HepG2 (cell line): Measurements from ENCODE around the gene BICRAL.
A peak's percentile ranks its signal among the peaks of the same experiment; 100 is the strongest.

ENCODE experiments used
- CTCF ChIP-seq: sonication (generic); formaldehyde crosslinking; IDR thresholded peaks from 2 replicates; pipeline ENCODE4 v1.5.0; 2020; ENCODE audit warnings: mild to moderate bottlenecking, missing genetic modification reagents, moderate library complexity
- FOXA1 ChIP-seq, 2 experiments: fragments of 450-650 bp in 1 of 2; sonication (generic) in 1 of 2; formaldehyde crosslinking in 1 of 2; IDR thresholded peaks; 2 replicates each; pipeline versions ENCODE4 v1.4.0 to v1.6.1; 2016 to 2020; ENCODE audit warnings: missing genetic modification reagents in 1 of 2
- MED1 ChIP-seq: sonication (generic); formaldehyde crosslinking; IDR thresholded peaks from 2 replicates; pipeline ENCODE4 v1.4.0; 2020; ENCODE audit warnings: missing genetic modification reagents
- NFIC ChIP-seq: IDR thresholded peaks from 2 replicates; pipeline ENCODE4 v1.6.1; 2012; ENCODE audit warnings: mild to moderate bottlenecking, low read length, inconsistent platforms
- PAF1 ChIP-seq: IDR thresholded peaks from 2 replicates; pipeline ENCODE4 v1.6.1; 2016; ENCODE audit warnings: missing genetic modification reagents, missing compliant biosample characterization
- RNF219 ChIP-seq: sonication (generic); formaldehyde crosslinking; IDR thresholded peaks from 2 replicates; pipeline ENCODE4 v1.5.0; 2020; ENCODE audit warnings: mild to moderate bottlenecking, missing genetic modification reagents
- SRSF9 ChIP-seq: fragments of 200-400 bp; formaldehyde crosslinking; IDR thresholded peaks from 2 replicates; pipeline ENCODE4 v1.6.1; 2018; ENCODE audit warnings: borderline replicate concordance, mild to moderate bottlenecking, low read depth, low read length; ENCODE audit not compliant: insufficient read depth, poor library complexity, severe bottlenecking
- USF2 ChIP-seq, 2 experiments: sonication (generic) in 1 of 2; formaldehyde crosslinking in 1 of 2; IDR thresholded peaks; 2 replicates each; pipeline versions ENCODE4 v1.5.1 to v1.6.1; 2011 to 2020; ENCODE audit warnings: borderline replicate concordance in 1 of 2, low read depth in 1 of 2, low read length in 1 of 2, mild to moderate bottlenecking in 1 of 2, missing genetic modification reagents in 1 of 2, moderate library complexity in 1 of 2
- ZNF234 ChIP-seq: sonication (generic); formaldehyde crosslinking; conservative IDR thresholded peaks from 2 replicates; pipeline ENCODE4 v1.5.1; 2020; ENCODE audit warnings: mild to moderate bottlenecking, missing genetic modification reagents
- ZNF317 ChIP-seq: sonication (generic); formaldehyde crosslinking; IDR thresholded peaks from 2 replicates; pipeline ENCODE4 v1.5.0; 2020; ENCODE audit warnings: mild to moderate bottlenecking, missing genetic modification reagents
- ZNF501 ChIP-seq: sonication (generic); formaldehyde crosslinking; IDR thresholded peaks from 2 replicates; pipeline ENCODE4 v1.5.1; 2020; ENCODE audit warnings: mild to moderate bottlenecking, moderate library complexity, missing genetic modification reagents
- TF ChIP-seq, protein P1 (sequence below): sonication (generic); formaldehyde crosslinking; conservative IDR thresholded peaks from 2 replicates; pipeline ENCODE4 v1.4.0; 2020; ENCODE audit warnings: missing genetic modification reagents

DNA sequence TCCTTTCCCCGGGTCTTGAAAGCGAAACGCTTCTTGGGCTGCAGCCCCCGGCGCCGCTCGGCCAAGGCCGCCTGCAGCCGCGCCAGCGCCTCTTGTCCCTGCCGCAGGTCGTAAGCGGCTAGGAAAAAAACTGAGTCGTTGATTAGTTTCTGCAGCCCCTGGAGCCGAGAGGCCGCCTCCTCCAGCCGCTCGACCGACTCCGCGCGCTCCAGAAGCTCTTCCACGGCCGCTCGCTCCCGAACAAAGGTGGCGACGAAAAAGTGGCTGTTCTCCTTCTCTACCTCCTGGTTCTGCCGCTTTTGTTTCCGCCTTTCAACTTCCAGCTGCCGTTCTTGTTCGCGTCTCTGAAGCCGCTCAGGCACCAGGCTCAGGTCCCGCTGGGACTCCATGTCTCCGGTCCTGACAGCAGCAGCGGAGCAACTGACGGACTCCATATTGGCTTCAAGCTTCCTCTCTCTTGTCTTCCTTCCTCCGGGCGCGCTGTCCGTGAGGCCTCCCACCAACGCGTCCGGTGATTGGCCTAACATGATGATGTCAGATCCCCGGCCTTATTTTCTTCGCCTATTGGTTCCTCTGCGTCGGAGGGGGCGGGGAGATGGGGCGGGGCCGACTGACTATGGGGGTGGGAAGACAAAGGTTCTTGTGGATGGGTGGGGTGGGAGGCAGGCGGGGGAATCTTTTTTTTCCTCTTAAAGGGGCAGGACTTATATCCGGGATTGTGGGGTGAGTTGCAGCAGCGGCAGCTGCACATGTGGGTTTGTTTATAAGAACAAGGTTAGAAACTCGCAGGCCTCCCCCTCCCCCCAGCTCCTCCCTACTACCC, 36.0 kb upstream of the BICRAL start, which contains the start of gene TBCC:
- TF ChIP-seq PAF1 (CRISPR knock-in tag) = no peak
- TF ChIP-seq CTCF (CRISPR knock-in tag) = no peak; the same call in 1 of the 2 replicates
- TF ChIP-seq NFIC = no peak
- TF ChIP-seq SRSF9 = no peak
- no peak for TF ChIP-seq ZNF234 (CRISPR knock-in tag)
- TF ChIP-seq, protein P1, sequence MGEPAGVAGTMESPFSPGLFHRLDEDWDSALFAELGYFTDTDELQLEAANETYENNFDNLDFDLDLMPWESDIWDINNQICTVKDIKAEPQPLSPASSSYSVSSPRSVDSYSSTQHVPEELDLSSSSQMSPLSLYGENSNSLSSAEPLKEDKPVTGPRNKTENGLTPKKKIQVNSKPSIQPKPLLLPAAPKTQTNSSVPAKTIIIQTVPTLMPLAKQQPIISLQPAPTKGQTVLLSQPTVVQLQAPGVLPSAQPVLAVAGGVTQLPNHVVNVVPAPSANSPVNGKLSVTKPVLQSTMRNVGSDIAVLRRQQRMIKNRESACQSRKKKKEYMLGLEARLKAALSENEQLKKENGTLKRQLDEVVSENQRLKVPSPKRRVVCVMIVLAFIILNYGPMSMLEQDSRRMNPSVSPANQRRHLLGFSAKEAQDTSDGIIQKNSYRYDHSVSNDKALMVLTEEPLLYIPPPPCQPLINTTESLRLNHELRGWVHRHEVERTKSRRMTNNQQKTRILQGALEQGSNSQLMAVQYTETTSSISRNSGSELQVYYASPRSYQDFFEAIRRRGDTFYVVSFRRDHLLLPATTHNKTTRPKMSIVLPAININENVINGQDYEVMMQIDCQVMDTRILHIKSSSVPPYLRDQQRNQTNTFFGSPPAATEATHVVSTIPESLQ (CRISPR knock-in tag) = 0 out of 2 replicates have a peak, but pooled peaks have one; percentile 38
- TF ChIP-seq FOXA1 (IDR thresholded peaks at IDR 0.05) = no peak
- peak; percentile 40; the same call in 1 of the 2 replicates for TF ChIP-seq FOXA1 (CRISPR knock-in tag; IDR thresholded peaks at IDR 0.05)
- TF ChIP-seq ZNF317 (CRISPR knock-in tag) = no peak
- TF ChIP-seq ZNF501 (CRISPR knock-in tag) = peak; percentile 73; the same call in 1 of the 2 replicates
- no peak for TF ChIP-seq USF2 (IDR thresholded peaks at IDR 0.05; ENCODE audit: low read depth, low read length)
- no peak for TF ChIP-seq USF2 (CRISPR knock-in tag; IDR thresholded peaks at IDR 0.05; ENCODE audit: borderline replicate concordance)
- TF ChIP-seq RNF219 (CRISPR knock-in tag) = no peak
- peak; percentile 62; the same call in 1 of the 2 replicates for TF ChIP-seq MED1 (CRISPR knock-in tag)
